Keratinocyte (primary cell): Measurements from ENCODE around the gene CCSAP. TPM values are rescaled to one million over a fixed set of nuclear protein-coding genes. Genes with fewer than 3 reads are reported as not detected.

Experiments
- DNase-seq: peaks from one replicate; pipeline ENCODE4 v3.0.0-alpha.2; 2011; ENCODE audit warnings: low read depth, missing footprints, low spot score
- FAIRE-seq: peaks from 2 replicates; lab custom pipeline; 2011; peaks lifted over from hg19 to GRCh38; lab: Jason Lieb, UNC
- H2AFZ ChIP-seq: 2 replicates; pipeline ENCODE4 v1.6.0; 2012; ENCODE audit warnings: low read length, control low read depth, inconsistent platforms; ENCODE audit not compliant: control insufficient read depth
- H3K27ac ChIP-seq: 2 replicates; pipeline ENCODE4 v1.5.1; 2011; ENCODE audit warnings: low read length; ENCODE audit not compliant: control insufficient read depth, insufficient read depth
- H3K27me3 ChIP-seq: 3 replicates; pipeline ENCODE4 v1.6.0; 2011; ENCODE audit warnings: low read length; ENCODE audit not compliant: control insufficient read depth, insufficient read depth; ENCODE audit errors: extremely low read depth
- H3K36me3 ChIP-seq, 2 experiments: 2 replicates in 1 of 2; 3 replicates in 1 of 2; pipeline ENCODE4 v1.5.1; 2011; ENCODE audit warnings: low read length in 2 of 2, mild to moderate bottlenecking in 1 of 2; ENCODE audit not compliant: control insufficient read depth in 2 of 2, insufficient read depth in 2 of 2; ENCODE audit errors: extremely low read depth in 1 of 2
- H3K4me1 ChIP-seq: 3 replicates; pipeline ENCODE4 v1.5.1; 2011; ENCODE audit warnings: low read length; ENCODE audit not compliant: control insufficient read depth, insufficient read depth; ENCODE audit errors: extremely low read depth
- H3K4me2 ChIP-seq: 3 replicates; pipeline ENCODE4 v1.6.0; 2011; ENCODE audit warnings: low read depth, low read length; ENCODE audit not compliant: control insufficient read depth, insufficient read depth; ENCODE audit errors: extremely low read depth
- H3K4me3 ChIP-seq, 3 experiments: fragments of 200-600 bp in 1 of 3; sonication (generic) in 1 of 3; 2 replicates in 2 of 3; 3 replicates in 1 of 3; pipeline ENCODE4 v1.5.1; 2011 to 2016; ENCODE audit warnings: low read length in 3 of 3, mild to moderate bottlenecking in 3 of 3, control low read depth in 2 of 3, inconsistent platforms in 1 of 3, low read depth in 1 of 3, mixed read lengths in 1 of 3, mixed run types in 1 of 3, moderate library complexity in 1 of 3; ENCODE audit not compliant: control insufficient read depth in 2 of 3, insufficient read depth in 2 of 3; ENCODE audit errors: extremely low read depth in 1 of 3
- H3K79me2 ChIP-seq: 2 replicates; pipeline ENCODE4 v1.6.0; 2012; ENCODE audit warnings: low read length; ENCODE audit not compliant: control insufficient read depth, insufficient read depth
- H3K9ac ChIP-seq: 3 replicates; pipeline ENCODE4 v1.6.0; 2011; ENCODE audit warnings: low read length; ENCODE audit not compliant: control insufficient read depth, insufficient read depth; ENCODE audit errors: extremely low read depth
- H3K9me1 ChIP-seq: 3 replicates; pipeline ENCODE4 v1.6.0; 2011; ENCODE audit warnings: low read length; ENCODE audit not compliant: control insufficient read depth, insufficient read depth; ENCODE audit errors: extremely low read depth
- H3K9me3 ChIP-seq: 2 replicates; pipeline ENCODE4 v1.5.1; 2012; ENCODE audit warnings: low read depth, low read length; ENCODE audit not compliant: control insufficient read depth
- H4K20me1 ChIP-seq: 3 replicates; pipeline ENCODE4 v1.6.0; 2011; ENCODE audit warnings: low read length; ENCODE audit not compliant: control insufficient read depth, insufficient read depth; ENCODE audit errors: extremely low read depth
- CTCF ChIP-seq, 3 experiments: IDR thresholded peaks in 1 of 3; conservative IDR thresholded peaks in 1 of 3; optimal IDR thresholded peaks in 1 of 3; 2 replicates in 2 of 3; 3 replicates in 1 of 3; pipeline versions ENCODE3 to v1.5.1; 2011; ENCODE audit warnings: low read length in 3 of 3, mild to moderate bottlenecking in 3 of 3, moderate library complexity in 2 of 3, control low read depth in 1 of 3, inconsistent platforms in 1 of 3; ENCODE audit not compliant: insufficient read depth in 2 of 3; ENCODE audit errors: extremely low read depth in 1 of 3
- EZH2 ChIP-seq: IDR thresholded peaks from one replicate; pipeline ENCODE4 v1.6.1; 2012; ENCODE audit warnings: inconsistent platforms, mild to moderate bottlenecking, low read length, moderate library complexity
- dilution Hi-C: fragments of 300-500 bp; cut with MboI; formaldehyde crosslinking; loops from one replicate; pipeline ENCODE4 v1.7.0; 2020; ENCODE audit warnings: low sequenced_read_pairs; ENCODE audit not compliant: extremely low pct_ligation_motif_present
- polyA plus RNA-seq, 5 experiments: library from polyadenylated mRNA; depleted of rRNA in 3 of 5; stranded (reverse) in 3 of 5; stranded (forward) in 1 of 5; unstranded in 1 of 5; fragments of >200 nt; gene quantifications; 1 replicate in 1 of 5; 2 replicates in 3 of 5; 3 replicates in 1 of 5; pipeline versions ENCODE4 v1.2.1 to v1.2.3, GENCODE V29; 2011 to 2012; ENCODE audit warnings: missing spikeins in 2 of 5, low read depth in 1 of 5, low replicate concordance in 1 of 5

Gene CCSAP
- polyA plus RNA-seq, 1 donor (not counting 4 experiments of a cell fraction or from before 2014, with no cell fraction given), result 6.5 TPM

GRCh38 chr1:229360420-229360819 lies 17.6 kb upstream of the CCSAP start:
- no peak overlapping the region for H3K4me3 ChIP-seq
- DNase-seq (no peak), FAIRE-seq (no peak)
- no peak overlapping the region for H3K9ac ChIP-seq
- dilution Hi-C loops, result no loop called here
- H3K36me3 ChIP-seq, result no peaks in the 10 kb centered on the region
- no peak overlapping the region for H3K27ac ChIP-seq
- H4K20me1 ChIP-seq, result no peaks in the 10 kb centered on the region
- H3K79me2 ChIP-seq, result no peaks in the 10 kb centered on the region
- no peaks in the 10 kb centered on the region for H3K9me1 ChIP-seq
- no peaks in the 10 kb centered on the region for H3K4me1 ChIP-seq
- H2AFZ ChIP-seq, result no peak overlapping the region
- no peaks in the 10 kb centered on the region for H3K9me3 ChIP-seq
- H3K27me3 ChIP-seq, result peaks cover 11% of the 10 kb centered on the region
- TF ChIP-seq CTCF (optimal IDR thresholded peaks at IDR 0.05 in 1 of 3, IDR thresholded peaks at IDR 0.05 in 1 of 3, conservative IDR thresholded peaks at IDR 0.05 in 1 of 3; ENCODE audit: extremely low read depth in 1 of 3, insufficient read depth in 2 of 3, low read length in 3 of 3), result no peak
- TF ChIP-seq EZH2, result no peak
- H3K4me2 ChIP-seq, result no peak overlapping the region

GRCh38 chr1:229355661-229356060 lies 12.8 kb upstream of the CCSAP start:
- H3K79me2 ChIP-seq, result no peaks in the 10 kb centered on the region
- H3K9me1 ChIP-seq, result no peaks in the 10 kb centered on the region
- dilution Hi-C loops, result no loop called here
- no peak for DNase-seq
- no peaks in the 10 kb centered on the region for H3K4me1 ChIP-seq
- H4K20me1 ChIP-seq, result no peaks in the 10 kb centered on the region
- no peak overlapping the region for H3K4me2 ChIP-seq
- no peak for TF ChIP-seq CTCF (optimal IDR thresholded peaks at IDR 0.05 in 1 of 3, IDR thresholded peaks at IDR 0.05 in 1 of 3, conservative IDR thresholded peaks at IDR 0.05 in 1 of 3; ENCODE audit: extremely low read depth in 1 of 3, insufficient read depth in 2 of 3, low read length in 3 of 3)
- no peak for TF ChIP-seq EZH2
- H3K27me3 ChIP-seq, result peaks cover 5% of the 10 kb centered on the region
- H3K9ac ChIP-seq, result no peak overlapping the region
- peaks cover 3% of the 10 kb centered on the region for H3K9me3 ChIP-seq
- FAIRE-seq, result no peak
- no peak overlapping the region for H3K4me3 ChIP-seq
- no peak overlapping the region for H3K27ac ChIP-seq
- no peak overlapping the region for H2AFZ ChIP-seq
- no peaks in the 10 kb centered on the region for H3K36me3 ChIP-seq
